ENCODE measurements around the gene FARP1. TPM values are rescaled to one million over a fixed set of nuclear protein-coding genes. Genes with fewer than 3 reads are reported as not detected.
A peak's percentile ranks its signal among the peaks of the same experiment; 100 is the strongest.

The FARP1 gene
- total RNA-seq, 2 donors from 2014 or later = 89.5 to 93.6 TPM

- DNase-seq (no peak), ATAC-seq (no peak)
- H3K4me1 ChIP-seq = peaks cover 4% of the 10 kb centered on the region
- H3K27me3 ChIP-seq = no peaks in the 10 kb centered on the region
- H3K9me3 ChIP-seq = no peaks in the 10 kb centered on the region
- H3K36me3 ChIP-seq (replicated peaks in 1 of 2; ENCODE audit: insufficient read depth in 1 of 2, low read depth in 2 of 2) = no peaks in the 10 kb centered on the region
- H3K4me3 ChIP-seq = no peak overlapping the region
- TF ChIP-seq CTCF (IDR thresholded peaks at IDR 0.05) (no peak), POLR2A (IDR thresholded peaks at IDR 0.05) (no peak)
- WGBS, 2 donors = 66 to 85% methylated on average over 5 of the region's 5 CpGs
- H3K27ac ChIP-seq = no peak overlapping the region
- intact Hi-C loops (cut with DNase I) = no loop called here
Measured at GRCh38 chr13:98326291-98326690, 183.4 kb downstream of the FARP1 start.

DNA sequence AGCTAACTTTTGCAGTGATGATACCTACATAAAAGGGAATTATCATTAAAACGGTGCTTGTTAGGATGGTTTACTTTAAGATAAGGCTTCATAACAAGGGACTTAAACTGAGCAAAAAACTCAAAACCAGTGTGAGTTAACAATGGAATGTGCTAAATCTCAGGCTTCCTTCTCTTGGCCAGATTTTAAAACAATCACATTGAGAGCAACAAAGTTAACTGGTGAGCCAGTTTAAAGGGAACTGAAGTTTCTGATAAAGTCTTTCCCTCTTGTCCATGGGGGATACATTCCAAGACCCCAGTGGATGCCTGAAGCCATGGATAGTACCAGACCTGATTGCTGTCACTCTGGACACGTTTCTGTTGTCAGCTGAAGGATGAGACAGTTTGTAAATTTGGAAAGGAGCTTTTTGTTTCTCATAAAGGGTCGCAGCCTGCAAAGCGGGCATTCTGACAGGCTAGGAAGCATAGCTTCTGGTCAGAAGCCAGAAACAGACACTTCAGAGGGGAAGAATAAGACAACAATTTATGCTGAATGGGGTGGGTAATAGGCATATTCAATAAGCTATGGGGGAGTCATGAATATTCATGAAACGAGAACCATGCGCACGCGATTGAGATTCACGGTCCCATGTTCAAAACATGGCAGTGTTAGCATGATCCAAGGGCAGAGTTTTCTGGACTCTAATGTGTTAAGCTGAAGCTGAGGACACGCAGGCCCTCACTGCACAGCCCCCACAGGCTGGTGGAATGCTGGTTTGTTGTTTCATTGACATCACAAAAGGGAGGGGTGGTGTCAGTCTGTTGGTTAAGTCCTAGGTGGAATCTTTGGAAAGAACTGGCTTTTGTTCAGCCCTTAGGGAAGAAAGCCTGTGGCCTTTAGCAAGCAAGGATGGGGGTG is 184.7 kb downstream of the FARP1 start:
- Histone ChIP-seq H3K4me1 (peaks cover 4% of the 10 kb centered on the region), H3K4me3 (no peak overlapping the region), H3K9me3 (no peaks in the 10 kb centered on the region), H3K27me3 (no peaks in the 10 kb centered on the region), H3K27ac (no peak overlapping the region), H3K36me3 (replicated peaks in 1 of 2; ENCODE audit: insufficient read depth in 1 of 2, low read depth in 2 of 2) (no peaks in the 10 kb centered on the region)
- TF ChIP-seq POLR2A (IDR thresholded peaks at IDR 0.05) = no peak
- no peak for TF ChIP-seq CTCF (IDR thresholded peaks at IDR 0.05)
- ATAC-seq = peak; percentile 45
- no peak for DNase-seq
- intact Hi-C loops (cut with DNase I) = no loop called here
- 84% methylated on average over 10 of the region's 10 CpGs for WGBS, 2 donors

- 90 to 92% methylated on average over 8 of the region's 8 CpGs for WGBS, 2 donors
- no peak for ATAC-seq
- no peaks in the 10 kb centered on the region for H3K36me3 ChIP-seq (replicated peaks in 1 of 2; ENCODE audit: insufficient read depth in 1 of 2, low read depth in 2 of 2)
- DNase-seq = no peak
- no peak overlapping the region for H3K4me3 ChIP-seq
- intact Hi-C loops (cut with DNase I) = no loop called here
- H3K27ac ChIP-seq = no peak overlapping the region
- no peaks in the 10 kb centered on the region for H3K27me3 ChIP-seq
- no peaks in the 10 kb centered on the region for H3K9me3 ChIP-seq
- TF ChIP-seq POLR2A (IDR thresholded peaks at IDR 0.05) = no peak
- no peak for TF ChIP-seq CTCF (IDR thresholded peaks at IDR 0.05)
- peaks cover 4% of the 10 kb centered on the region for H3K4me1 ChIP-seq
Measured at GRCh38 chr13:98328511-98328910, 185.6 kb downstream of the FARP1 start.

GRCh38 chr13:98332222-98332621 is 189.3 kb downstream of the FARP1 start:
- no peak for TF ChIP-seq CTCF (IDR thresholded peaks at IDR 0.05)
- no peak for TF ChIP-seq POLR2A (IDR thresholded peaks at IDR 0.05)
- H3K27me3 ChIP-seq = no peaks in the 10 kb centered on the region
- H3K4me1 ChIP-seq = no peaks in the 10 kb centered on the region
- ATAC-seq (no peak), DNase-seq (no peak)
- H3K4me3 ChIP-seq = no peak overlapping the region
- no peaks in the 10 kb centered on the region for H3K9me3 ChIP-seq
- H3K36me3 ChIP-seq (replicated peaks in 1 of 2; ENCODE audit: insufficient read depth in 1 of 2, low read depth in 2 of 2) = no peaks in the 10 kb centered on the region
- 77 to 84% methylated on average over 2 of the region's 2 CpGs for WGBS, 2 donors
- no peak overlapping the region for H3K27ac ChIP-seq
- intact Hi-C loops (cut with DNase I) = no loop called here

DNA sequence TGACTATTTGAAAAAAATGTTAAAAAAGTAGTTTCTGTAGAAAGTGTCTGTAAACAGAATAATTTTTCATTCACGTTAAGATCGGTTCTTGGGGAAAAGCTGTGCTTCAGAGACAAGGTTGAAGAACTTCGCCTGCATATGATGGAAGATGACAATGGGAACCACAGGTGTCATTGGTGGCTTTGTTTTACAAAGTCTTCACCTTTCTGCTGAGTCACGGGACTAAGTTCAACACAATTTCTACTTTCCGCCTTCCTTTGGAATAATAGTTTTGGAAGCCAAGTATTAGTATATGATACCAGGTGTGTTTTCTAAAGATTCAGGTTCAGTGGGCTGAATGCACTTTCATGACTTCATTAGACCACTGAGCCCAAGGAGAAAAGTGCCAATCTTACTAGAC is 189.8 kb downstream of the FARP1 start:
- no peak overlapping the region for H3K27ac ChIP-seq
- TF ChIP-seq POLR2A (IDR thresholded peaks at IDR 0.05) (no peak), CTCF (IDR thresholded peaks at IDR 0.05) (no peak)
- no peaks in the 10 kb centered on the region for H3K4me1 ChIP-seq
- H3K4me3 ChIP-seq = no peak overlapping the region
- WGBS, 2 donors = 86 to 89% methylated on average over 5 of the region's 5 CpGs
- no peaks in the 10 kb centered on the region for H3K9me3 ChIP-seq
- H3K36me3 ChIP-seq (replicated peaks in 1 of 2; ENCODE audit: insufficient read depth in 1 of 2, low read depth in 2 of 2) = no peaks in the 10 kb centered on the region
- H3K27me3 ChIP-seq = no peaks in the 10 kb centered on the region
- DNase-seq = no peak
- ATAC-seq = no peak
- intact Hi-C loops (cut with DNase I) = no loop called here

Measured in body of pancreas (tissue), 4 donors.